GM21367 (cell line): ENCODE results near the gene LYSMD4.

Experiments
- ATAC-seq: cut with Tn5 transposase; IDR thresholded peaks from one replicate; pipeline ENCODE4 v1.9.1; 2021; ENCODE audit not compliant: unreplicated experiment

The LYSMD4 gene

GRCh38 chr15:99731336-99732123 lies 1.7 kb downstream of the LYSMD4 start:
- ATAC-seq: no peak

DNA sequence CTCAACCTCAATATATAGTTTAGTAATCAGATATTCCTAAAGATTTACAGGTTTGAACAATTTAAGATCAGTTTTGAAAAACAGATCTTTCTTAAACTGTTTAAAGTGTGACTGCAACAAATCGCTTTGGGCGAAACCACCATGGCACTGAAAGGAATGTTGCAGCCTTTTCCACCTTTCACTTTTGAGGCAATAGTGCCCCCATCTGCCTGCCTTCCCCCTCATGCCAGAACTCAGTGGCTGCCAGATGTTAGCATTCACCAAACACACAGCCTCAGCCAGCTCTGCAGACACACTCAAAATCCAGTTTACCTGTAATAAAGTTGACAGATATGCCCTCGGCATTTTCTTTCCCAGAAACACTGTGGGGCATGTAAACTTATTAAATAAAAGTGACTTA lies 3.3 kb downstream of the LYSMD4 start:
- no peak for ATAC-seq

- ATAC-seq: no peak
Measured at GRCh38 chr15:99729327-99729726, 3.9 kb downstream of the LYSMD4 start.

DNA sequence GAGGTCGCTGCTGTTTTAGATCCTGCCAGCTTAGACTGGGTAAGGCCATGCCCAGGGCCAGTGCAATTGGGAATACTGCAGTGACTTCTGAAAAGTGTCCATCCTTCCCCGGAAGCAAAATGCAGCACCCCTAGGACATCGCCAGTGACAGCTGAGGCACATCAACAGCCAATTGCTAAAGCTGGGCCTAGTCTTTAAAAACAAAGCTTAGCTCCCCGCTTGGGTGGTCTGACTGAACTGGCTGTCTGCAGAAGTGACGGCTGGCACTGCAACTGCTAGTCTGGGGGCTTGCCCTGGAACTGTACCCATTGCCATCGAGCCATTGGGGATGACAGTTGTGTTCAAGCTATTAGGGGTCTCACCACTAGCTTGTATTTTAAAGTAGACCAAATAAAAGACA lies 4.3 kb downstream of the LYSMD4 start:
- no peak for ATAC-seq

DNA sequence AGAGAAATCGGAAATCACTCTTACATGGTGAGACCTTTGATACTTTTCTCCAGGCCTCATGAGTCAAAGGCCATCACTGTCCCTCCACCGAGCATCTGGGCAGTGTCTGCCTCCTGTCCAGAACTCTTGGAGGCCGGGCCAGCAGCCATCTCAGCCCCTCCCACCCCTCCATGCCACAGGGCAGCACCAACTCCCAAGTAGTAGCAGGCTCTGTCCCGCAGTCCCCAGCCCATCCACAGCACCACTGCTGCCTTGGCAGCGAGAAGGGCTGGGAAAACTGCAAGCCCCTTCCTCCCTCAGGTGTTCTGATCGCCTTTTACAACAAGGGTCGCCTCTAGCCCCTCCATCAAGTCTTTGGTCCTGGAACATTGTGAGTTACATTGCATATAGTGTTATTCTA lies 5.5 kb downstream of the LYSMD4 start:
- no peak for ATAC-seq

GRCh38 chr15:99727330-99727729 lies 5.9 kb downstream of the LYSMD4 start:
- ATAC-seq: no peak

- ATAC-seq: no peak
Measured at GRCh38 chr15:99726333-99726732, 6.9 kb downstream of the LYSMD4 start.

GRCh38 chr15:99722406-99722805 lies 10.8 kb downstream of the LYSMD4 start:
- no peak for ATAC-seq

- no peak for ATAC-seq
Measured at GRCh38 chr15:99721896-99722295, 11.3 kb downstream of the LYSMD4 start.

GRCh38 chr15:99721104-99721778 lies 12.0 kb downstream of the LYSMD4 start:
- ATAC-seq: no peak

GRCh38 chr15:99720533-99720932 lies 12.7 kb downstream of the LYSMD4 start:
- ATAC-seq: no peak

DNA sequence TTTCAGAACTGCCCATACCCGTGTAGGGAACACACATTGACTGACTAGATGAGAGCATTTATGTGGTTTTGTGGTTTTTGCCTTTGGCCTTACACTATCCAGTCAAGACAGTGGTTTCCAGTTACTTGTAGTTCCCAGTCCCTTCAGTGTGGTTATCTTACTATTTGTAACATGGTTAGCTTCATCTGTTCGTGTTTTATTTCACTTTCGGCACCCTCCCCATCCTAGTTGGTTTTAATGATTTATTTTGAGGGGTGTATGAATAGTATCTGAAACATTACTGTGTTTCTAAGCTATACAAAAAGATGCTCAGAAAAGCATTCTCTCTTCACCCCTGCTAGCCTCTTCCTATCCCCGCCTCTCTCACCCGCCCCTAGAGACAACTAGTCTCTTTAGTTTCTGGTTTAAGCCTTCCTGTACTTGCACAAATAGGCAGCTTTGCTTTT lies 14.1 kb downstream of the LYSMD4 start:
- ATAC-seq: peak; percentile 79

GRCh38 chr15:99718421-99718820 lies 14.8 kb downstream of the LYSMD4 start:
- no peak for ATAC-seq

- ATAC-seq: no peak
Measured at GRCh38 chr15:99717161-99718009, 15.9 kb downstream of the LYSMD4 start.

- no peak for ATAC-seq
Measured at GRCh38 chr15:99716540-99717095, 16.6 kb downstream of the LYSMD4 start.

GRCh38 chr15:99712415-99712814 lies 20.8 kb downstream of the LYSMD4 start:
- ATAC-seq: no peak

DNA sequence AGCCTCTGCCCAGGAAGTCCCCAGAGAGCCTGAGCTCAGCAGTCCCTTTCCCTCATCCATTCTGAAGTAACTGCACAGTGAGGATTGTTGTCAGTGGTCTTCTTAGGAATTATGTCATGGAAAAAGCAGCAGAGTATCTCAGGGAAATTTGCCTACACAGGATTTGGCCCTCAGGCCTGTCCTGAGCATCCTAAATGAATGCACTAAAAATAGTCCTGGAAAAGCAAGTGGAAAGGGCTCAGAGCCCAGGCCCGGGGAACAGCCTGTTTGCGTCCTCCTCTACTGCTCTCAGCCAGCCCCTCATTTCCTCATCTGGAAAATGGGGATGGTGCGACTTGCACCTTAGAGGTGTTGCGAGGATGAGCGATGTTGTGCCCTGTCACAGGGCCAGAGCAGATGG lies 21.6 kb downstream of the LYSMD4 start:
- no peak for ATAC-seq

- no peak for ATAC-seq
Measured at GRCh38 chr15:99709243-99709986, 23.8 kb downstream of the LYSMD4 start.

DNA sequence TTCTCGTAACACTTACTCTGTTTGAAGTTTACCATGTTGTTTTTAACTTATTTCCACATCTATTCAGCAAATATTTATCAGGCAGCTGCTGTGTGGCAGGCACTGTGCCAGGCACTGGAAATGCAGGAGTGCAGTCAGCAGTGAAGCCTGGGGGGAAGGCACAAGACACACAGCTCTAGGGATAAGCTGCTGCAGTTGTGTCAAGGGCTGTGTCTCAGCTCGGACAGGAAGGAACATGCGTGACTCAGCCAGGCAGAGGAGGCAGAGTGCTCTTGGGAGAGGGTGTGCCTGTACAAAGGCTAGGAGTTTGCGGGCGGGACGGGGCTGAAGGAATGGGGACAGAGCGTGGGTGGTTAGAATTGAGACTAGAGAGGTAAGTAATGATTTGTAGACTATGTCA lies 24.7 kb downstream of the LYSMD4 start:
- ATAC-seq: no peak

GRCh38 chr15:99707473-99708270 lies 25.6 kb downstream of the LYSMD4 start:
- no peak for ATAC-seq
